Right renal pelvis (tissue), 4 donors: ENCODE measurements around the gene CFAP44. TPM values are rescaled to one million over a fixed set of nuclear protein-coding genes. Genes with fewer than 3 reads are reported as not detected.
"Not testable (repeated sequence)": the region's sequence is repeated elsewhere in the genome, so short reads cannot be mapped to it uniquely, and the experiment has no call there.

Experiments used
- DNase-seq, 4 donors: peaks; one replicate each; pipeline ENCODE4 v3.0.0-alpha.2; 2013; ENCODE audit warnings: low read depth in 4 of 4, low spot score in 3 of 4, missing footprints in 1 of 4
- polyA plus RNA-seq, 4 donors: library from polyadenylated mRNA; unstranded; fragments of 120-200 nt; gene quantifications; one replicate each; pipeline ENCODE4 v1.2.1, GENCODE V29; 2013; ENCODE audit not compliant: insufficient read length in 4 of 4

Gene CFAP44
- 10 to 100 TPM; 15.9 to 28.6 (median 17.8) TPM for polyA plus RNA-seq

- peak; percentile 57 to 73 (median 67) for DNase-seq
Observed at GRCh38 chr3:113441051-113441770, at the start of gene CFAP44. TSS of gene CFAP44 (minus strand) at chr3:113441493. CDS start at chr3:113433664, 7,829 bp downstream.

GRCh38 chr3:113485161-113485609 is 43.9 kb upstream of the CFAP44 start:
- DNase-seq, result no peak

- DNase-seq, result no peak
Observed at GRCh38 chr3:113468539-113468938, 27.2 kb upstream of the CFAP44 start.

- no peak for DNase-seq
Observed at GRCh38 chr3:113461488-113461887, 20.2 kb upstream of the CFAP44 start.

- not testable (repeated sequence) for DNase-seq
Observed at GRCh38 chr3:113458554-113458953, 17.3 kb upstream of the CFAP44 start.

- DNase-seq, result no peak
Observed at GRCh38 chr3:113455446-113455845, 14.2 kb upstream of the CFAP44 start.

GRCh38 chr3:113454630-113455029 is 13.3 kb upstream of the CFAP44 start:
- DNase-seq, result no peak

GRCh38 chr3:113454057-113454456 is 12.8 kb upstream of the CFAP44 start:
- no peak for DNase-seq

- DNase-seq, result no peak
Observed at GRCh38 chr3:113450911-113451310, 9.6 kb upstream of the CFAP44 start.

GRCh38 chr3:113439606-113440005 is 1.7 kb downstream of the CFAP44 start:
- DNase-seq, result no peak

GRCh38 chr3:113438224-113438623 is 3.1 kb downstream of the CFAP44 start:
- DNase-seq, result no peak

- no peak for DNase-seq
Observed at GRCh38 chr3:113437411-113437810, 3.9 kb downstream of the CFAP44 start.

GRCh38 chr3:113436809-113437208 is 4.5 kb downstream of the CFAP44 start:
- no peak for DNase-seq

GRCh38 chr3:113431811-113432210 is 9.5 kb downstream of the CFAP44 start:
- no peak for DNase-seq

GRCh38 chr3:113428581-113428980 is 12.7 kb downstream of the CFAP44 start:
- no peak for DNase-seq

GRCh38 chr3:113423699-113424098 is 17.6 kb downstream of the CFAP44 start:
- DNase-seq, result no peak

- DNase-seq, result no peak
Observed at GRCh38 chr3:113421082-113421481, 20.2 kb downstream of the CFAP44 start.

- DNase-seq, result no peak
Observed at GRCh38 chr3:113409676-113410075, 31.6 kb downstream of the CFAP44 start.

- no peak for DNase-seq
Observed at GRCh38 chr3:113405180-113405579, 36.1 kb downstream of the CFAP44 start.

- no peak for DNase-seq
Observed at GRCh38 chr3:113404637-113405036, 36.7 kb downstream of the CFAP44 start.
